Measurements from ENCODE around the gene USP1. TPM values are rescaled to one million over a fixed set of nuclear protein-coding genes. Genes with fewer than 3 reads are reported as not detected.

Gene USP1
- total RNA-seq, 1 experiment from 2014 or later, result 64.6 TPM

- no peak for TF ChIP-seq CTCF (conservative IDR thresholded peaks at IDR 0.05)
- no peak for DNase-seq
- no peaks in the 10 kb centered on the region for H3K79me2 ChIP-seq (ENCODE audit: insufficient read depth, low read length)
- no peak overlapping the region for H3K4me2 ChIP-seq (ENCODE audit: insufficient read depth, insufficient read length, low read length)
- H3K27me3 Mint-ChIP-seq (ENCODE audit: low read depth), result peaks cover 2% of the 10 kb centered on the region
- H3K9me3 ChIP-seq (ENCODE audit: control insufficient read depth, low read depth, low read length), result no peaks in the 10 kb centered on the region
- no peak overlapping the region for H2AK5ac ChIP-seq (ENCODE audit: insufficient read length, low read length)
- no peaks in the 10 kb centered on the region for H4K20me1 ChIP-seq (ENCODE audit: control insufficient read depth, insufficient read depth, insufficient read length)
- no peaks in the 10 kb centered on the region for H3K27me3 ChIP-seq (ENCODE audit: insufficient read depth, low read length)
- H3K9ac ChIP-seq (ENCODE audit: extremely low read depth, insufficient read length, low read length), result no peak overlapping the region
- no peak overlapping the region for H3K56ac ChIP-seq (ENCODE audit: insufficient read length, low read depth, low read length)
- H3K79me1 ChIP-seq (ENCODE audit: insufficient read depth, low read depth, low read length, poor library complexity, severe bottlenecking), result no peaks in the 10 kb centered on the region
- H3K36me3 Mint-ChIP-seq (ENCODE audit: insufficient read depth in 1 of 3, low read depth in 3 of 3), result no peaks in the 10 kb centered on the region
- no peak overlapping the region for H2AFZ ChIP-seq (ENCODE audit: low read length)
- no peak overlapping the region for H2BK120ac ChIP-seq (ENCODE audit: low read depth, low read length, poor library complexity, severe bottlenecking)
- H4K8ac ChIP-seq (replicated peaks; ENCODE audit: insufficient read length, low read depth, low read length), result no peak overlapping the region
- no peak overlapping the region for H3K27ac ChIP-seq (ENCODE audit: insufficient read length, low read depth, low read length)
- no peak overlapping the region for H3K4me3 Mint-ChIP-seq
- peaks cover 9 to 13% of the 10 kb centered on the region in 2 experiments for H3K4me1 Mint-ChIP-seq
- H3K18ac ChIP-seq (ENCODE audit: insufficient read length, low read depth, low read length), result no peak overlapping the region
- peak overlapping the region in 1 of 3 experiments; percentile 48; a peak in 2 of 7 replicates for H3K27ac Mint-ChIP-seq
- no peaks in the 10 kb centered on the region; a peak in 1 of 5 replicates for H3K9me3 Mint-ChIP-seq
- H3K4ac ChIP-seq (ENCODE audit: low read depth, low read length), result no peak overlapping the region
- no CpG with 5 or more reads among the region's 4 CpGs for WGBS (ENCODE audit: extremely low coverage, insufficient read length, low lambda C conversion rate)
- no peak overlapping the region for H4K91ac ChIP-seq (ENCODE audit: insufficient read length, low read depth, low read length)
- no peaks in the 10 kb centered on the region; the same call in 1 of the 2 replicates for H3K4me1 ChIP-seq (ENCODE audit: insufficient read depth, low read length)
- no peak overlapping the region for H3T11ph ChIP-seq (ENCODE audit: low read length)
- H3K14ac ChIP-seq (ENCODE audit: insufficient read depth, low read length), result no peak overlapping the region
- no peak overlapping the region for H2BK20ac ChIP-seq (ENCODE audit: low read depth, low read length, poor library complexity, severe bottlenecking)
- H2BK12ac ChIP-seq (ENCODE audit: insufficient read length, low read depth, low read length), result no peak overlapping the region
- no peak overlapping the region for H3K23ac ChIP-seq (ENCODE audit: insufficient read length, low read depth, low read length)
- no peak overlapping the region for H2BK15ac ChIP-seq (ENCODE audit: low read depth, low read length)
- no peaks in the 10 kb centered on the region for H3K23me2 ChIP-seq (ENCODE audit: insufficient read length, low read depth, low read length, poor library complexity, severe bottlenecking)
- no peak overlapping the region for H4K5ac ChIP-seq (ENCODE audit: insufficient read length, low read depth, low read length)
- no peak overlapping the region for H2BK5ac ChIP-seq (ENCODE audit: insufficient read length, low read length)
Observed at GRCh38 chr1:62395291-62395690, 41.6 kb upstream of the USP1 start.

All from H9 (cell line).